Naive thymus-derived CD4-positive, alpha-beta T cell (primary cell): ENCODE data around the gene ERMP1. TPM values are rescaled to one million over a fixed set of nuclear protein-coding genes. Genes with fewer than 3 reads are reported as not detected.
A peak's percentile ranks its signal among the peaks of the same experiment; 100 is the strongest.

Source experiments
- ATAC-seq: fragments of 150-1000 bp; cut with Tn5 transposase; 2 replicates; pipeline ENCODE4 v1.10.0; 2021; ENCODE audit warnings: mild to moderate bottlenecking, moderate library complexity
- CTCF ChIA-PET: fragments of 350-600 bp; sonication (Branson Sonifier 250); formaldehyde crosslinking; loops from one replicate; lab custom pipeline; 2021; ENCODE audit warnings: antibody characterized with exemption; lab: Charles Lee
- POLR2A ChIA-PET: fragments of 350-600 bp; sonication (Branson Sonifier 250); formaldehyde crosslinking; loops from one replicate; lab custom pipeline; 2021; ENCODE audit warnings: antibody characterized with exemption, inconsistent platforms; lab: Charles Lee
- DNase-seq, 9 donors: peaks; one replicate each; pipeline versions ENCODE4 v3.0.0 to v3.0.0-alpha.2; 2020 to 2022; ENCODE audit warnings: mixed read lengths in 1 of 9
- H3K27ac ChIP-seq: one replicate; pipeline ENCODE4 v1.7.0; 2013; ENCODE audit warnings: mild to moderate bottlenecking, low read depth, low read length, moderate library complexity
- H3K27me3 ChIP-seq, 2 donors: one replicate each; pipeline ENCODE4 v1.7.0; 2013; ENCODE audit warnings: low read length in 2 of 2, mild to moderate bottlenecking in 2 of 2, moderate library complexity in 2 of 2; ENCODE audit not compliant: control insufficient read depth in 2 of 2, insufficient read depth in 2 of 2
- H3K36me3 ChIP-seq, 3 experiments: 1 replicate in 2 of 3; 2 replicates in 1 of 3; pipeline ENCODE4 v1.7.0; 2013; ENCODE audit warnings: low read length in 3 of 3, mild to moderate bottlenecking in 3 of 3, moderate library complexity in 1 of 3; ENCODE audit not compliant: insufficient read depth in 3 of 3, control insufficient read depth in 2 of 3
- H3K4me1 ChIP-seq, 2 donors: one replicate each; pipeline ENCODE4 v1.7.0; 2013; ENCODE audit warnings: low read length in 2 of 2, mild to moderate bottlenecking in 2 of 2, moderate library complexity in 1 of 2; ENCODE audit not compliant: control insufficient read depth in 2 of 2, insufficient read depth in 2 of 2
- H3K4me3 ChIP-seq: 2 replicates; pipeline ENCODE4 v1.7.0; 2013; ENCODE audit warnings: mild to moderate bottlenecking, low read length
- H3K9me3 ChIP-seq, 3 experiments: 1 replicate in 2 of 3; 2 replicates in 1 of 3; pipeline ENCODE4 v1.7.0; 2013; ENCODE audit warnings: low read length in 3 of 3; ENCODE audit not compliant: control insufficient read depth in 2 of 3
- H3K27ac Mint-ChIP-seq, 9 donors: one replicate each; pipeline ENCODE4 v1.8.0; 2020 to 2022; ENCODE audit warnings: mixed read lengths in 9 of 9, mild to moderate bottlenecking in 8 of 9, moderate library complexity in 5 of 9, inconsistent platforms in 2 of 9
- H3K27me3 Mint-ChIP-seq, 5 donors: one replicate each; pipeline ENCODE4 v1.8.0; 2021 to 2022; ENCODE audit warnings: mixed read lengths in 5 of 5, mild to moderate bottlenecking in 1 of 5
- H3K36me3 Mint-ChIP-seq, 5 donors: one replicate each; pipeline ENCODE4 v1.8.0; 2020 to 2022; ENCODE audit warnings: mixed read lengths in 5 of 5, mild to moderate bottlenecking in 3 of 5, inconsistent platforms in 1 of 5
- H3K4me1 Mint-ChIP-seq, 7 donors: one replicate each; pipeline ENCODE4 v1.8.0; 2020 to 2022; ENCODE audit warnings: mixed read lengths in 7 of 7, mild to moderate bottlenecking in 3 of 7, inconsistent platforms in 1 of 7
- H3K4me3 Mint-ChIP-seq, 10 donors: one replicate each; pipeline ENCODE4 v1.8.0; 2020 to 2022; ENCODE audit warnings: mild to moderate bottlenecking in 10 of 10, mixed read lengths in 10 of 10, moderate library complexity in 6 of 10, inconsistent platforms in 2 of 10
- H3K9me3 Mint-ChIP-seq, 11 donors: one replicate each; pipeline ENCODE4 v1.8.0; 2020 to 2022; ENCODE audit warnings: mixed read lengths in 11 of 11, mild to moderate bottlenecking in 4 of 11, inconsistent platforms in 1 of 11, moderate library complexity in 1 of 11
- intact Hi-C, 2 donors: fragments of 100-400 bp; cut with micrococcal nuclease; formaldehyde crosslinking; loops; one replicate each; pipeline ENCODE4 v1.15.1; 2023
- polyA plus RNA-seq, 2 donors: library from polyadenylated mRNA; unstranded; fragments of 300-500 nt; fragmentation: Illumina TruSeq; gene quantifications; one replicate each; pipeline ENCODE4 v1.2.3, GENCODE V29; 2021
- total RNA-seq, 6 experiments: library from RNA in 5 of 6; stranded (reverse) in 5 of 6; gene quantifications; 1 replicate in 5 of 6; 2 replicates in 1 of 6; pipeline ENCODE4 v1.2.3 and lab custom pipeline; 2021 to 2026

The ERMP1 gene
- total and polyA plus RNA-seq, 7 experiments from 2014 or later = 7.3 to 37.1 (median 13.0) TPM

DNA sequence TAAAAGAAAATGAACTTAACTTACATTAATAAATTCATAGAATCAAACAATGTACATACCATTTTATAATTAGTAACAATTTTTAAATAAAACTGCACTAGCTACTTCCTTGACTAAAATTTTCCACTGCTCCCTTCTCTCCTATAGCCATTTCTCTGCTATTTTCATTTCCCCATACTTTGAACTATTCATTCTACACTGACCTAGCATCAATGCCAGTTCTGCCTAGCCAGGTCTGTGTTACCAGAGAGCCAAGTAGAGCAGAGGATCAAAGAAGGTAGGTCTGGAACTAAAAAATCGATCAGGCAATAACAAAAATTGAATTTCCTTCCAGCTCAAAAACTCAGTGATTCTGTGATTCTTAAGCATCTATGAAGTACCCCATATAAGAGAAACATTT is 84.5 kb downstream of the ERMP1 start:
- peak overlapping the region in 1 of 9 donors; percentile 45 for H3K27ac Mint-ChIP-seq
- CTCF ChIA-PET = interaction anchor here (0.6 kb wide), 1 partner anchor 176 kb away, joined by 3 read pairs; no protein-coding TSS in a partner anchor
- H3K36me3 ChIP-seq = peaks cover 0 to 23% (median 0%) of the 10 kb centered on the region in 3 experiments

DNA sequence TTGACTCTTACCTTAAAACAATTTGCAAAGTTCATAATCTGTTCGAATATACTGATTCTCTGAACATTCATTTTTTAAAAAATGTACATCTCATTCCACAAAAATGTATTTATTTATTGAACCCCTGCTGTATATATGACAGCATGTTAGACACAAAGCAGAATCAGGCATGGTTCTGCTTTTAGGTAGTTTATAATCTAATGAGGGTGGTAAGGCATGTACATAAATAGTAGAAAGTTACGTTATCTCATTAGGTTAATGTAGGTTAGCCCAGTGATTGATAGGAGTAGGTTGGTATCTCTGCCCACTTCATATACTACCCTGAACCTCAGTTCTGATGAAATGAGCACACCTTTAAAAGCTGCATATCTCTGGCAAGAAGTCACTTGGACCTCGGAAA is 89.8 kb downstream of the ERMP1 start:
- H3K36me3 Mint-ChIP-seq = peaks cover 12 to 81% (median 52%) of the 10 kb centered on the region in 5 donors
- Histone ChIP-seq H3K27ac (no peak overlapping the region), H3K36me3 (peaks cover 0 to 33% (median 0%) of the 10 kb centered on the region in 3 experiments), H3K4me1 (no peaks in the 10 kb centered on the region), H3K9me3 (no peaks in the 10 kb centered on the region), H3K4me3 (no peak overlapping the region), H3K27me3 (no peaks in the 10 kb centered on the region)
- intact Hi-C loops = loop anchor here in 1 of 2 donors (10.0 kb wide), 1 partner anchor 288 kb away; the partner anchor contains the start of gene CD274
- H3K27me3 Mint-ChIP-seq = no peaks in the 10 kb centered on the region
- peaks cover 0 to 2% (median 0%) of the 10 kb centered on the region in 7 donors for H3K4me1 Mint-ChIP-seq
- ATAC-seq = no peak
- no peak overlapping the region for H3K4me3 Mint-ChIP-seq
- ChIA-PET POLR2A (interaction anchor here (0.7 kb wide), 1 partner anchor 310 kb away, joined by 3 read pairs; no protein-coding TSS in a partner anchor), CTCF (no interaction called here)
- DNase-seq = no peak
- H3K9me3 Mint-ChIP-seq = no peaks in the 10 kb centered on the region
- H3K27ac Mint-ChIP-seq = peak overlapping the region in 1 of 9 donors; percentile 25

More for the DNA sequence above, 84.5 kb downstream of the ERMP1 start:
- no peak for ATAC-seq
- H3K27ac ChIP-seq = no peak overlapping the region
- Mint-ChIP-seq H3K9me3 (no peaks in the 10 kb centered on the region), H3K27me3 (no peaks in the 10 kb centered on the region), H3K36me3 (peaks cover 13 to 49% (median 42%) of the 10 kb centered on the region in 5 donors), H3K4me1 (peaks cover 0 to 16% (median 0%) of the 10 kb centered on the region in 7 donors), H3K4me3 (no peak overlapping the region)
- no peak for DNase-seq
- no peaks in the 10 kb centered on the region for H3K27me3 ChIP-seq
- no peaks in the 10 kb centered on the region for H3K9me3 ChIP-seq
- H3K4me1 ChIP-seq = no peaks in the 10 kb centered on the region
- H3K4me3 ChIP-seq = no peak overlapping the region
- POLR2A ChIA-PET = no interaction called here
- intact Hi-C loops = loop anchor here in 1 of 2 donors (10.0 kb wide), 1 partner anchor 294 kb away; the partner anchor contains the start of gene CD274

DNA sequence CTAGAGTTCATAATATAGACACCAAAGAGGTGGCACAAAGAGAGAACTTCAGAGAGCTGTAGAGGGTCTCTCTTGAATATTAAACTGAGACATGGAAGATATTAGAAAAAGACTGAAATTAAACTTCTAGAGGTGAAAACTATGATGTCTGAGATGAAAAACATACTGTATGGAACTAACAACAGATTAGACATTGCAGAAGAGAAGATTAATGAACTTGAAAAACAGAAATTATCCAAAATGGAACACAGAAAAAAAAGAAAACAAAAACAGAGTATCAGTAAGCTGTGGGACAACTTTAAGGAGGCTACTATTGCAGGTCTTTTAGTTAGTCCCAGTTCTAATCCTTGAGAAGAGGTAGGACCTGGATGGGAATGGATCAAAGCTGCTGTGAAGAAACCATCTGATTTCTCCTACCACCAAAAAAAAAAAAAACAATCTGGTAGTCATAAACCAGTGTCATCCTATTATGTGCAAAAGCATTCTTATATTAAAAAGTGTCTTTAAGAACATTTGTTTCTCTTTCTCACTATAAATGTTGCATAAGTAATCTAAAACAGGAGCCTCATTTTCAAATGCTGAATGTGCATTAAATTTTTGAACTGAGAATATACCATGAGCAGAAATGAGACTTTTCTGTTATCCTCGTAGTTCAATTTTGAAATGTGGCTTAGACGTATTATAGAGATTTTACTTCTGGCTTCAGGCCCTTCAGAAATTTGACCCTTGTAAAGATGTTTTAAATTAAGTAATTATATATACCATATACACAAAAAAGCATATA is 96.2 kb downstream of the ERMP1 start:
- Mint-ChIP-seq H3K9me3 (no peaks in the 10 kb centered on the region), H3K4me3 (no peak overlapping the region), H3K27ac (no peak overlapping the region), H3K4me1 (peaks cover 0 to 2% (median 0%) of the 10 kb centered on the region in 7 donors), H3K27me3 (no peaks in the 10 kb centered on the region), H3K36me3 (peaks cover 5 to 71% (median 48%) of the 10 kb centered on the region in 5 donors)
- Histone ChIP-seq H3K27me3 (no peaks in the 10 kb centered on the region), H3K27ac (no peak overlapping the region), H3K36me3 (peaks cover 0 to 19% (median 0%) of the 10 kb centered on the region in 3 experiments), H3K4me3 (no peak overlapping the region), H3K4me1 (no peaks in the 10 kb centered on the region), H3K9me3 (no peaks in the 10 kb centered on the region)
- CTCF ChIA-PET = no interaction called here
- ATAC-seq = no peak
- POLR2A ChIA-PET = no interaction called here
- intact Hi-C loops = loop anchor here in 1 of 2 donors (5.0 kb wide), 1 partner anchor 109 kb away; the partner anchor contains the start of gene RIC1
- DNase-seq = no peak

DNA sequence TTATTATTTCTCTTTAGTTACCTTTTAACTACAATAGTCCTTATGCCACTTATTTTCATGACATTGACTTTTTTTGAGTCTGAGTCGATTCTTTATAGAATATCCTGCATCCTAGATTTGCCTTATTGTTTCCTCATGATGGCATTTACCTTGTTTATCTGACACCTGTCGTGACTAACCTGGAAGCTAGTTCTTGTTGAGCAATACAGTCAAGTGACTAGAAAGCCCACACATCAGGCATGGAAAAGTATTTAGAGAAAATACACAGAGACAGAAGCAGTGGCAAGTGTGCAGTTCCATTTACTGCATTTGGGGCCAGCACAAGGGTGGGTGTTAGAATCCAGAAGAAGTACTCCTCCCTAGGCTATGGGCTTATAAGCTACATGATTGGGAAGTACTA is 97.8 kb downstream of the ERMP1 start:
- H3K36me3 ChIP-seq = peaks cover 0 to 19% (median 0%) of the 10 kb centered on the region in 3 experiments
- no peaks in the 10 kb centered on the region for H3K27me3 Mint-ChIP-seq

More for the DNA sequence above, 97.8 kb downstream of the ERMP1 start:
- Histone ChIP-seq H3K27me3 (no peaks in the 10 kb centered on the region), H3K27ac (no peak overlapping the region), H3K4me3 (no peak overlapping the region), H3K9me3 (no peaks in the 10 kb centered on the region), H3K4me1 (no peaks in the 10 kb centered on the region)
- intact Hi-C loops = loop anchor here in 1 of 2 donors (5.0 kb wide), 1 partner anchor 108 kb away; the partner anchor contains the start of gene RIC1
- POLR2A ChIA-PET = no interaction called here
- H3K4me3 Mint-ChIP-seq = no peak overlapping the region
- H3K36me3 Mint-ChIP-seq = peaks cover 5 to 63% (median 40%) of the 10 kb centered on the region in 5 donors
- DNase-seq (no peak), ATAC-seq (no peak)
- no peak overlapping the region for H3K27ac Mint-ChIP-seq
- H3K4me1 Mint-ChIP-seq = peaks cover 0 to 4% (median 0%) of the 10 kb centered on the region in 7 donors
- H3K9me3 Mint-ChIP-seq = no peaks in the 10 kb centered on the region
- CTCF ChIA-PET = interaction anchor here (0.6 kb wide), 1 partner anchor 1004 kb away, joined by 4 read pairs; no protein-coding TSS in a partner anchor

Other genes starting within 250 kb of the ERMP1 start
- gene RIC1, start 204.0 kb downstream of the ERMP1 start, total RNA-seq = 10 to 100 TPM; 20.2 to 28.2 (median 25.9) TPM
- 1 to 10 TPM; 4.8 to 9.3 TPM for gene RIC1, start 204.0 kb downstream of the ERMP1 start, polyA plus RNA-seq
- gene MLANA, start 57.8 kb upstream of the ERMP1 start, total RNA-seq = not detected
- gene MLANA, start 57.8 kb upstream of the ERMP1 start, polyA plus RNA-seq = under 1 TPM; 0.38 to 0.97 TPM
- gene RANBP6, start 182.5 kb upstream of the ERMP1 start, total RNA-seq = 10 to 100 TPM; 21.9 to 34.3 (median 30.3) TPM
- 10 to 100 TPM; 21.0 to 22.9 TPM for gene RANBP6, start 182.5 kb upstream of the ERMP1 start, polyA plus RNA-seq